ENCODE measurements around the gene HS2ST1. TPM values are rescaled to one million over a fixed set of nuclear protein-coding genes. Genes with fewer than 3 reads are reported as not detected.
"Not testable (repeated sequence)": the region's sequence is repeated elsewhere in the genome, so short reads cannot be mapped to it uniquely, and the experiment has no call there.

The HS2ST1 gene
- polyA plus RNA-seq (2013): 19.7 TPM

DNA sequence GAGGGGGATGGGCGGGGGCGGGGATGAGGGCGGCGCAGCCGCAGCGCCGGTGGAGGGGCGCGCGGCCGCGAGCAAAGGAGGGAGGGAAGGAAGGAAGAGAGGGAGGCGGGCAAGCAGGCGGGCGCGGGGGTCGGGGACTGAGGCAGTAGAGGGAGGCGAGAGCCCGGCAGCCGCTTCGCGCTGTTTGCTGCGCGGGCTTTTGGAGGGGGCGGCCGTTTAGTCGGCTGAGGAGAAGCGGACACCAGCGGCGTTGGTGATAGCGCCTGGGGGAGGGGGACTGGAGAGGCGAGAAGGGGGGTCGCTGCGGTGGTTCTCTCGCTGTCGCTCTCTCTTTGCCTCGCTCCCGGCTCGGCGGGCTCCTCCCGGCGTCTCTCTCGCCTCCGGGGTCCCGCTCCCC is at the start of gene HS2ST1:
TSS of gene HS2ST1 (plus strand) at position 35 of the 397 bp plus-strand sequence.
- WGBS (ENCODE audit: insufficient coverage): 0% methylated on average over 35 of the region's 45 CpGs
- H3K9me3 ChIP-seq (ENCODE audit: control extremely low read depth in 1 of 5, control insufficient read depth in 4 of 5, insufficient read depth in 2 of 5, low read depth in 1 of 5, low read length in 4 of 5): no peaks in the 10 kb centered on the region
- CTCF ChIA-PET: interaction anchor here (1.2 to 2.0 kb wide), 4 partner anchors 11 to 52 kb away, joined by 4 to 7 read pairs (median 6); no protein-coding TSS in a partner anchor
- H3K27me3 ChIP-seq (replicated peaks in 2 of 5; ENCODE audit: control insufficient read depth in 4 of 5, insufficient read depth in 5 of 5, low read length in 4 of 5): no peaks in the 10 kb centered on the region
- H3K27ac ChIP-seq (ENCODE audit: insufficient read depth in 1 of 2, low read depth in 1 of 2, low read length in 2 of 2, poor library complexity in 1 of 2, severe bottlenecking in 2 of 2): peak within 1 kb of the TSS; percentile 99
- H3K4me3 ChIP-seq (ENCODE audit: control insufficient read depth in 1 of 7, extremely low read depth in 1 of 7, insufficient read depth in 4 of 7, low read depth in 2 of 7, low read length in 6 of 7): peak within 1 kb of the TSS; percentile 94 to 100 (median 100)
- H3K4me1 ChIP-seq (ENCODE audit: control extremely low read depth in 1 of 4, control insufficient read depth in 4 of 4, insufficient read depth in 4 of 4, low read length in 3 of 4): peaks cover 11 to 35% (median 27%) of the 10 kb centered on the region in 4 experiments
- DNase-seq: no peak
- POLR2A ChIA-PET: interaction anchor here (0.9 to 1.0 kb wide), 2 partner anchors 11 to 169 kb away, joined by 3 read pairs; no protein-coding TSS in a partner anchor
- peaks cover 0 to 7% (median 2%) of the 10 kb centered on the region in 4 experiments for H3K36me3 ChIP-seq (ENCODE audit: control insufficient read depth in 4 of 4, insufficient read depth in 4 of 4, low read length in 3 of 4)

DNA sequence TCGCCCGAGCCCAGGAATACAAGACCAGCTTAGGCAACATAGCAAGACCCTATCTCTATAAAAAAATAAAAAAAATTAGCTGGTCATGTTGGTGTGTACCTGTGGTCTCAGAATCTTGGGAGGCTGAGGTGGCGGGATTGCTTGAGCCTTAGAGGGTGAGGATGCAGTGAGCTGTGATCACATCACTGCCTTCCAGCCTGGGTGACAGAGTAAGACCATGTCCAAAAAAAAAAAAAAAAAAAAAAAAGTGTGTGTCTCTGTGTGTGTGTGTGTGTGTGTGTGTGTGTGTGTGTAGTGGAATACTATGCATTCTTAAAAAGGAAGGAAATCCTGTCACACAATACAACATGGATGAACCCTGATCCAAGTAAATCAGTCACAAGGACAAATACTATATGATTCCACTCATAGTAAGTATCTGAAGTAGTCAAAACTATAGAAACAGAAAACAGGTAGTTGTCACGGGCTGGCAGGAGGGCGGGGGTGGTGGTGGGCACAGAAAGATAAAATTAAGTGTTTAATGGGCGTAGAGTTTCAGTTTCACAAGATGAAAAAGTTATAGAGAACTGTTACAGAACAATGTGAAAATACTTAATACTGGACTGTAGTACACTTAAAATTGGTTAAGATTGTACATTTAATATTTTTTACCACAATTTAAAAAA is 48.3 kb upstream of the HS2ST1 start:
- Histone ChIP-seq H3K27me3 (replicated peaks in 2 of 5; ENCODE audit: control insufficient read depth in 4 of 5, insufficient read depth in 5 of 5, low read length in 4 of 5) (no peaks in the 10 kb centered on the region), H3K27ac (ENCODE audit: insufficient read depth in 1 of 2, low read depth in 1 of 2, low read length in 2 of 2, poor library complexity in 1 of 2, severe bottlenecking in 2 of 2) (no peak overlapping the region), H3K9me3 (ENCODE audit: control extremely low read depth in 1 of 5, control insufficient read depth in 4 of 5, insufficient read depth in 2 of 5, low read depth in 1 of 5, low read length in 4 of 5) (no peaks in the 10 kb centered on the region), H3K36me3 (ENCODE audit: control insufficient read depth in 4 of 4, insufficient read depth in 4 of 4, low read length in 3 of 4) (peaks cover 0 to 14% (median 3%) of the 10 kb centered on the region in 4 experiments), H3K4me1 (ENCODE audit: control extremely low read depth in 1 of 4, control insufficient read depth in 4 of 4, insufficient read depth in 4 of 4, low read length in 3 of 4) (no peaks in the 10 kb centered on the region), H3K4me3 (ENCODE audit: control insufficient read depth in 1 of 7, extremely low read depth in 1 of 7, insufficient read depth in 4 of 7, low read depth in 2 of 7, low read length in 6 of 7) (no peak overlapping the region)
- WGBS (ENCODE audit: insufficient coverage): 75% methylated on average over 2 of the region's 6 CpGs
- POLR2A ChIA-PET: no interaction called here
- peak in 2 of 3 donors; percentile 20 to 28 for DNase-seq
- CTCF ChIA-PET: interaction anchor here (1.3 kb wide), 1 partner anchor 20 kb away, joined by 3 read pairs; no protein-coding TSS in a partner anchor

DNA sequence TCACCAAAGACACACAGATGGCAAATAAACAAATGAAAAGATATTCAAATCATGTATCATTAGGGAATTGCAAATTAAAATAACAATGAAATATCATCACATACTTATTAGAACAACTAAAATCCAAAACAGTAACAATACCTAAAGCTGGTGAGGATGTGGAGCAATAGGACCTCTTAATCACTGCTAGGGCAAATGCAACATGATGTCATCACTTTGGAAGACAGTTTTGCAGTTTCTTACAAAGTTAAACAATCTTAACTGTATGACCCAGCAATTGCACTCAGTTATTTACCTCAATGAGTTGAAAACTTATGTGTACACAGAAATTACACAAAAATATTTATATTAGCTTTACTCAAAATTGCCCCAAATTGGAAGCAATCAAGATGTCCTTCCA is 47.8 kb upstream of the HS2ST1 start:
- H3K36me3 ChIP-seq (ENCODE audit: control insufficient read depth in 4 of 4, insufficient read depth in 4 of 4, low read length in 3 of 4): peaks cover 0 to 12% (median 3%) of the 10 kb centered on the region in 4 experiments
- DNase-seq: peak in 2 of 3 donors; percentile 10 to 19
- H3K4me3 ChIP-seq (ENCODE audit: control insufficient read depth in 1 of 7, extremely low read depth in 1 of 7, insufficient read depth in 4 of 7, low read depth in 2 of 7, low read length in 6 of 7): no peak overlapping the region
- no peaks in the 10 kb centered on the region for H3K4me1 ChIP-seq (ENCODE audit: control extremely low read depth in 1 of 4, control insufficient read depth in 4 of 4, insufficient read depth in 4 of 4, low read length in 3 of 4)
- no peaks in the 10 kb centered on the region for H3K9me3 ChIP-seq (ENCODE audit: control extremely low read depth in 1 of 5, control insufficient read depth in 4 of 5, insufficient read depth in 2 of 5, low read depth in 1 of 5, low read length in 4 of 5)
- POLR2A ChIA-PET: no interaction called here
- H3K27ac ChIP-seq (ENCODE audit: insufficient read depth in 1 of 2, low read depth in 1 of 2, low read length in 2 of 2, poor library complexity in 1 of 2, severe bottlenecking in 2 of 2): no peak overlapping the region
- no peaks in the 10 kb centered on the region for H3K27me3 ChIP-seq (replicated peaks in 2 of 5; ENCODE audit: control insufficient read depth in 4 of 5, insufficient read depth in 5 of 5, low read length in 4 of 5)
- CTCF ChIA-PET: interaction anchor here (1.3 kb wide), 1 partner anchor 20 kb away, joined by 3 read pairs; no protein-coding TSS in a partner anchor

DNA sequence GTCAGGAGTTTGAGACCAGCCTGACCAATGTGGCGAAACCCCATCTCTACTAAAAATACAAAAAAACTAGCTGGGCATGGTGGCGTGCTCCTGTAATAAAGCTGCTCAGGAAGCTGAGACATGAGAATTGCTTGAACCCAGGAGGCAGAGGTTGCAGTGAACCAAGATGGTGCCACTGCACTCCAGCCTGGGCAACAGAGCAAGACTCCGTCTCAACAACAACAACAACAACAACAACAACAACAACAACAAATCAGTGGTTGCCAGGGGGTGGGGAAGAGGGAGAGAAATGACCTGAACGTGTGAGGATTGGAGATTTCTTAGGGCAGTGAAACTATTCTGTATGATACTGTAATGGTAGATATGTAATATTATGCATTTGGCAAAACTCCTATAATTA is 47.2 kb upstream of the HS2ST1 start:
- WGBS (ENCODE audit: insufficient coverage): no CpG with 5 or more reads among the region's 4 CpGs
- H3K9me3 ChIP-seq (ENCODE audit: control extremely low read depth in 1 of 5, control insufficient read depth in 4 of 5, insufficient read depth in 2 of 5, low read depth in 1 of 5, low read length in 4 of 5); H3K4me3 ChIP-seq (ENCODE audit: control insufficient read depth in 1 of 7, extremely low read depth in 1 of 7, insufficient read depth in 4 of 7, low read depth in 2 of 7, low read length in 6 of 7); CTCF ChIA-PET; H3K27me3 ChIP-seq (replicated peaks in 2 of 5; ENCODE audit: control insufficient read depth in 4 of 5, insufficient read depth in 5 of 5, low read length in 4 of 5); DNase-seq; H3K27ac ChIP-seq (ENCODE audit: insufficient read depth in 1 of 2, low read depth in 1 of 2, low read length in 2 of 2, poor library complexity in 1 of 2, severe bottlenecking in 2 of 2); H3K4me1 ChIP-seq (ENCODE audit: control extremely low read depth in 1 of 4, control insufficient read depth in 4 of 4, insufficient read depth in 4 of 4, low read length in 3 of 4); POLR2A ChIA-PET: not testable (repeated sequence)
- peaks cover 2 to 11% (median 4%) of the 10 kb centered on the region in 4 experiments for H3K36me3 ChIP-seq (ENCODE audit: control insufficient read depth in 4 of 4, insufficient read depth in 4 of 4, low read length in 3 of 4)

DNA sequence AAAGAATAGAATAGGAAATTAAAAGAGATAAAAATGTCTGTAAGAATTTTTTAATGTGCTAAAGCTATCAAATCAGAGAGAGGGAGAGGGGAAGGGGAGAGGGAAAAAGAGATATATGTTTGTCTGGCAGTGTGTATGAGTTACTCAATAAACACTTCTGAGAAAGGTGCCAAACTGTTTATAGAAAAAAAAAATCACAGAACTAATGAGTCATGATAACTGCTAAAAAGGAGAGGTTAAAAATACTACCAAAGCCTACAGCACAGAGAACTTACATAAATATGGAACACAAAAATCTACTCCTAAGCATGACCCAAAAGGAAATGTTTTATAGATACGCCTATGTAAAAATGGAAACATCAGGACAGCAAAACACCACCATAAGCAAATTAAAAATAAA is 46.0 kb upstream of the HS2ST1 start:
- H3K4me3 ChIP-seq (ENCODE audit: control insufficient read depth in 1 of 7, extremely low read depth in 1 of 7, insufficient read depth in 4 of 7, low read depth in 2 of 7, low read length in 6 of 7): no peak overlapping the region

DNA sequence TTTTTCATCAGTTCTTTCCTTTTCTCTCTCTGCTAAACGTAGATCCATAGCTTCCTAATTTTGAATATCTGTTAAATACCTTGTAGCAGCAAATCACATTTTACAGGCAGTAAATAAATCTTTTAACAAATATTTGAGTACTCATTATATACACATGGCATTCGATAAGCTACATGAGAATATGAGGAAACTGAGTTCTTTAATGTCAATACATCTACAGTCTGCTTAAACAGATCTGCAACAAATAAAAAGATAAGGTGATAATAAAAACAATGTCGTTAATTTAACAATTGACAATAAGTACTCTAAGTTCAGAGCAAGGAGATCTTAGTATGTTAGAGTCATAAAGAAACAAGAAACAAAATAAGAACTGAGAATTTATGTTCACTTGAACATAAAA is 43.4 kb upstream of the HS2ST1 start:
- ChIA-PET POLR2A (no interaction called here), CTCF (interaction anchor here (1.1 kb wide), 1 partner anchor 94 kb away, joined by 3 read pairs; no protein-coding TSS in a partner anchor)
- no peak overlapping the region for H3K27ac ChIP-seq (ENCODE audit: insufficient read depth in 1 of 2, low read depth in 1 of 2, low read length in 2 of 2, poor library complexity in 1 of 2, severe bottlenecking in 2 of 2)
- H3K36me3 ChIP-seq (ENCODE audit: control insufficient read depth in 4 of 4, insufficient read depth in 4 of 4, low read length in 3 of 4): peaks cover 3 to 9% (median 7%) of the 10 kb centered on the region in 4 experiments
- H3K9me3 ChIP-seq (ENCODE audit: control extremely low read depth in 1 of 5, control insufficient read depth in 4 of 5, insufficient read depth in 2 of 5, low read depth in 1 of 5, low read length in 4 of 5): no peaks in the 10 kb centered on the region
- no CpG with 5 or more reads among the region's 3 CpGs for WGBS (ENCODE audit: insufficient coverage)
- no peak for DNase-seq
- no peaks in the 10 kb centered on the region for H3K4me1 ChIP-seq (ENCODE audit: control extremely low read depth in 1 of 4, control insufficient read depth in 4 of 4, insufficient read depth in 4 of 4, low read length in 3 of 4)
- no peak overlapping the region for H3K4me3 ChIP-seq (ENCODE audit: control insufficient read depth in 1 of 7, extremely low read depth in 1 of 7, insufficient read depth in 4 of 7, low read depth in 2 of 7, low read length in 6 of 7)
- no peaks in the 10 kb centered on the region for H3K27me3 ChIP-seq (replicated peaks in 2 of 5; ENCODE audit: control insufficient read depth in 4 of 5, insufficient read depth in 5 of 5, low read length in 4 of 5)

More for the DNA sequence above, 46.0 kb upstream of the HS2ST1 start:
- Histone ChIP-seq H3K9me3 (ENCODE audit: control extremely low read depth in 1 of 5, control insufficient read depth in 4 of 5, insufficient read depth in 2 of 5, low read depth in 1 of 5, low read length in 4 of 5) (no peaks in the 10 kb centered on the region), H3K4me1 (ENCODE audit: control extremely low read depth in 1 of 4, control insufficient read depth in 4 of 4, insufficient read depth in 4 of 4, low read length in 3 of 4) (no peaks in the 10 kb centered on the region), H3K36me3 (ENCODE audit: control insufficient read depth in 4 of 4, insufficient read depth in 4 of 4, low read length in 3 of 4) (peaks cover 0 to 6% (median 5%) of the 10 kb centered on the region in 4 experiments), H3K27me3 (replicated peaks in 2 of 5; ENCODE audit: control insufficient read depth in 4 of 5, insufficient read depth in 5 of 5, low read length in 4 of 5) (no peaks in the 10 kb centered on the region), H3K27ac (ENCODE audit: insufficient read depth in 1 of 2, low read depth in 1 of 2, low read length in 2 of 2, poor library complexity in 1 of 2, severe bottlenecking in 2 of 2) (no peak overlapping the region)
- no CpG with 5 or more reads among the region's 1 CpG for WGBS (ENCODE audit: insufficient coverage)
- DNase-seq: no peak
- CTCF ChIA-PET: no interaction called here
- POLR2A ChIA-PET: no interaction called here

DNA sequence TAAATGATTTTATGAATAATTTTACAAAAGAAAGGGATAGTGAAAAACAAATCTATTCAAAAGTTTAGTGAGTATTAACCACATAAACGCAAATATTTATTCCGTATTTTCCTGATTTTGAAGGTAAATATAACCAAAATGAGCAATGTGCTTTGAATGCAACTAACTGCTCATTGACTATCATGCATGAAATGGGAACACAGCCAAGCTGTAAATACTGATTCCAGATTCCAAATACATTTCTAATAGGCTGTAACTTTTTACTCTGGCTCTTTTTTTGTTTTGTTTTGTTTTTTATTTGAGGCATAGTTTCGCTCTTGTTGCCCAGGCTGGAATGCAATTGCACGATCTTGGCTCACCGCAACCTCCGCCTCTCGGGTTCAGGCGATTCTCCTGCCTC is 42.3 kb upstream of the HS2ST1 start:
- ChIA-PET CTCF (no interaction called here), POLR2A (no interaction called here)
- Histone ChIP-seq H3K27me3 (replicated peaks in 2 of 5; ENCODE audit: control insufficient read depth in 4 of 5, insufficient read depth in 5 of 5, low read length in 4 of 5) (no peaks in the 10 kb centered on the region), H3K36me3 (ENCODE audit: control insufficient read depth in 4 of 4, insufficient read depth in 4 of 4, low read length in 3 of 4) (peaks cover 6 to 10% (median 8%) of the 10 kb centered on the region in 4 experiments), H3K4me3 (ENCODE audit: control insufficient read depth in 1 of 7, extremely low read depth in 1 of 7, insufficient read depth in 4 of 7, low read depth in 2 of 7, low read length in 6 of 7) (no peak overlapping the region), H3K4me1 (ENCODE audit: control extremely low read depth in 1 of 4, control insufficient read depth in 4 of 4, insufficient read depth in 4 of 4, low read length in 3 of 4) (no peaks in the 10 kb centered on the region), H3K9me3 (ENCODE audit: control extremely low read depth in 1 of 5, control insufficient read depth in 4 of 5, insufficient read depth in 2 of 5, low read depth in 1 of 5, low read length in 4 of 5) (no peaks in the 10 kb centered on the region), H3K27ac (ENCODE audit: insufficient read depth in 1 of 2, low read depth in 1 of 2, low read length in 2 of 2, poor library complexity in 1 of 2, severe bottlenecking in 2 of 2) (no peak overlapping the region)
- DNase-seq: no peak
- 100% methylated on average over 2 of the region's 8 CpGs for WGBS (ENCODE audit: insufficient coverage)
